Tibial nerve (tissue), 4 donors: ENCODE results near the gene BRAT1. TPM values are rescaled to one million over a fixed set of nuclear protein-coding genes. Genes with fewer than 3 reads are reported as not detected.

ENCODE experiments used
- DNase-seq, 2 donors: peaks; one replicate each; pipeline ENCODE4 v3.0.0-alpha.2; 2019; ENCODE audit warnings: low spot score in 2 of 2
- H3K27ac ChIP-seq, 4 donors: fragments of 200-600 bp; sonication (generic) in 3 of 4; one replicate each; pipeline ENCODE4 v1.5.1; 2017 to 2019; ENCODE audit warnings: mild to moderate bottlenecking in 1 of 4
- H3K27me3 ChIP-seq, 2 donors: fragments of 200-600 bp; sonication (generic) in 1 of 2; one replicate each; pipeline versions ENCODE4 v1.5.1 to v1.6.0; 2017 to 2019
- H3K36me3 ChIP-seq, 3 donors: fragments of 200-600 bp; sonication (generic); one replicate each; pipeline ENCODE4 v1.5.1; 2018 to 2019
- H3K4me1 ChIP-seq, 4 donors: fragments of 200-600 bp; sonication (generic) in 3 of 4; one replicate each; pipeline ENCODE4 v1.5.1; 2017 to 2019
- H3K4me3 ChIP-seq, 4 donors: fragments of 200-600 bp; sonication (generic) in 3 of 4; one replicate each; pipeline ENCODE4 v1.5.1; 2017 to 2019; ENCODE audit warnings: mild to moderate bottlenecking in 1 of 4, moderate library complexity in 1 of 4
- H3K9me3 ChIP-seq, 4 donors: fragments of 200-600 bp; sonication (generic) in 3 of 4; one replicate each; pipeline ENCODE4 v1.5.1; 2017 to 2019
- CTCF ChIP-seq, 5 experiments: fragments of 200-600 bp in 3 of 5; fragments of 450-650 bp in 2 of 5; sonication (generic) in 3 of 5; IDR thresholded peaks; one replicate each; pipeline ENCODE4 v1.5.1; 2016 to 2019; ENCODE audit warnings: antibody characterized with exemption in 5 of 5, mild to moderate bottlenecking in 3 of 5, moderate library complexity in 2 of 5
- EP300 ChIP-seq, 2 donors: sonication (generic); formaldehyde crosslinking; IDR thresholded peaks; one replicate each; pipeline ENCODE4 v1.6.1; 2017; ENCODE audit warnings: antibody characterized with exemption in 2 of 2, mild to moderate bottlenecking in 1 of 2
- POLR2A ChIP-seq, 2 donors: fragments of 450-650 bp; IDR thresholded peaks; one replicate each; pipeline ENCODE4 v1.6.1; 2017; ENCODE audit warnings: antibody characterized with exemption in 2 of 2, mild to moderate bottlenecking in 2 of 2, moderate library complexity in 2 of 2
- WGBS, 2 donors: methylation state at CpG; one replicate each; pipeline ENCODE4 v1.1.5; 2018; 5-methylcytosine and 5-hydroxymethylcytosine counted together
- total RNA-seq, 4 donors: library from RNA; depleted of rRNA; stranded (reverse); fragments of >200 nt; gene quantifications; one replicate each; pipeline ENCODE4 v1.1.0, GENCODE V29; 2016

The BRAT1 gene
- total RNA-seq, 4 donors from 2014 or later, result 38.0 to 72.9 (median 52.0) TPM

GRCh38 chr7:2510909-2511768 lies 44.2 kb downstream of the BRAT1 start:
- Histone ChIP-seq H3K27me3 (no peaks in the 10 kb centered on the region), H3K27ac (peak overlapping the region in 2 of 4 donors; percentile 22 to 85), H3K36me3 (no peaks in the 10 kb centered on the region), H3K4me3 (peak overlapping the region in 1 of 4 donors; percentile 27), H3K9me3 (no peaks in the 10 kb centered on the region), H3K4me1 (peaks cover 0 to 46% (median 29%) of the 10 kb centered on the region in 4 donors)
- no peak for DNase-seq
- TF ChIP-seq CTCF (IDR thresholded peaks at IDR 0.05), result no peak
- no peak for TF ChIP-seq POLR2A (IDR thresholded peaks at IDR 0.05)
- no peak for TF ChIP-seq EP300 (IDR thresholded peaks at IDR 0.05)
- WGBS, 2 donors, result 48 to 49% methylated on average over 20 to 23 of the region's 27 CpGs

DNA sequence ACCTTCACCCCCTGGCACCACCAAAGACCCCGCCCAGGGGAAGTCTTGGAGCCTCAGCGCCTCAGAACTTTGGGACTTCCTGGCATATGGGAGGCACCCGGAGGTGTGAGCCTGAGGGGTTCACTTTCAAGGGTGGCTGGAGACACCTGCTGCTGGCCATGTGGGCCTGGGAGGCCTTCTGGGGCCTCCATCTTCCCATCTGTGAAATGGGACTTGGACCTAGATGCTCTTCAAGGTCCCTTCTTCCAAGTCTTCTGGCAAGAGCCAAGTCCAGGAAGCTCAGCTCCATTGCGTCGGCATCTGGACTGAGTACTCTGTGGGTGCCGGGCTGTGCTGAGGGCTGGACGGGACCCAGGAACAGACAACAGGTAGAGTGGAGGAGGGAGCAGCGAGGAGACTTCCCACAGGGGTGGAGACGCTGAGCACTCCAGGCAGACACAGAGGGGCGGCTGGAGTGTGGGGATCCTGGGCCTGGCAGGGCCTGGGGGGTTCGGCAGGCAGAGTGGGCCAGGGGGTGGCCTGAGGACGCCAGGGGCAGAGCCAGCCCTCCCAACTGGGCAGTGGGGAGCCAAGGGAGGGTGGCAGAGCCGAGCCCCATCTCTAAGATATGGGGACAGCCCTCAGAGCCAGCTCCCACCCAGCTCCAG lies 45.1 kb downstream of the BRAT1 start:
- WGBS, 2 donors, result 90 to 92% methylated on average over 12 to 13 of the region's 13 CpGs
- H3K9me3 ChIP-seq, result no peaks in the 10 kb centered on the region
- H3K27me3 ChIP-seq, result no peaks in the 10 kb centered on the region
- TF ChIP-seq POLR2A (IDR thresholded peaks at IDR 0.05) (no peak), CTCF (IDR thresholded peaks at IDR 0.05) (no peak), EP300 (IDR thresholded peaks at IDR 0.05) (no peak)
- no peak overlapping the region for H3K4me3 ChIP-seq
- peaks cover 0 to 46% (median 29%) of the 10 kb centered on the region in 4 donors for H3K4me1 ChIP-seq
- DNase-seq, result no peak
- H3K27ac ChIP-seq, result peak overlapping the region in 2 of 4 donors; percentile 22 to 85
- no peaks in the 10 kb centered on the region for H3K36me3 ChIP-seq

GRCh38 chr7:2509298-2509906 lies 45.9 kb downstream of the BRAT1 start:
- no peak overlapping the region for H3K4me3 ChIP-seq
- peaks cover 0 to 46% (median 29%) of the 10 kb centered on the region in 4 donors for H3K4me1 ChIP-seq
- no peaks in the 10 kb centered on the region for H3K36me3 ChIP-seq
- 85 to 86% methylated on average over 11 to 17 of the region's 23 CpGs for WGBS, 2 donors
- H3K27ac ChIP-seq, result peak overlapping the region in 2 of 4 donors; percentile 31 to 58
- TF ChIP-seq CTCF (IDR thresholded peaks at IDR 0.05), result no peak
- TF ChIP-seq EP300 (IDR thresholded peaks at IDR 0.05), result no peak
- no peak for TF ChIP-seq POLR2A (IDR thresholded peaks at IDR 0.05)
- H3K9me3 ChIP-seq, result no peaks in the 10 kb centered on the region
- no peak for DNase-seq
- no peaks in the 10 kb centered on the region for H3K27me3 ChIP-seq

- DNase-seq, result peak; percentile 50 to 59
- Histone ChIP-seq H3K9me3 (no peaks in the 10 kb centered on the region), H3K4me1 (peaks cover 0 to 46% (median 29%) of the 10 kb centered on the region in 4 donors), H3K36me3 (no peaks in the 10 kb centered on the region), H3K27me3 (no peaks in the 10 kb centered on the region), H3K27ac (peak overlapping the region in 3 of 4 donors; percentile 46 to 60 (median 58)), H3K4me3 (peak overlapping the region in 1 of 4 donors; percentile 1)
- TF ChIP-seq POLR2A (IDR thresholded peaks at IDR 0.05) (no peak), EP300 (IDR thresholded peaks at IDR 0.05) (peak; percentile 46 to 59)
- 44 to 52% methylated on average over 31 to 40 of the region's 43 CpGs for WGBS, 2 donors
These were observed 46.8 kb downstream of the BRAT1 start for GRCh38 chr7:2508327-2509215.

- no peak for DNase-seq
- H3K4me1 ChIP-seq, result peaks cover 0 to 46% (median 29%) of the 10 kb centered on the region in 4 donors
- no peaks in the 10 kb centered on the region for H3K9me3 ChIP-seq
- H3K4me3 ChIP-seq, result no peak overlapping the region
- H3K36me3 ChIP-seq, result no peaks in the 10 kb centered on the region
- TF ChIP-seq POLR2A (IDR thresholded peaks at IDR 0.05), result no peak
- no peak for TF ChIP-seq CTCF (IDR thresholded peaks at IDR 0.05)
- no peak for TF ChIP-seq EP300 (IDR thresholded peaks at IDR 0.05)
- H3K27me3 ChIP-seq, result no peaks in the 10 kb centered on the region
- H3K27ac ChIP-seq, result peak overlapping the region in 2 of 4 donors; percentile 29 to 46
- WGBS, 2 donors, result 72 to 83% methylated on average over 1 to 6 of the region's 6 CpGs
These were observed 47.4 kb downstream of the BRAT1 start for GRCh38 chr7:2507917-2508306.
